K562 (cell line): Measurements from ENCODE around the gene KIF27. TPM values are rescaled to one million over a fixed set of nuclear protein-coding genes. Genes with fewer than 3 reads are reported as not detected.

Source experiments
- ATAC-seq: fragments of 200-7000 bp; cut with Tn5 transposase; 3 replicates; pipeline ENCODE4 v1.9.1; 2020; ENCODE audit warnings: moderate library complexity
- BruUV-seq: library from RNA; stranded (reverse); fragments of 400-500 nt; replicated peaks from 2 replicates; lab custom pipeline; 2021; lab: Mats Ljungman, UMichigan
- CTCF ChIA-PET: fragments of 300-600 bp; formaldehyde crosslinking; extraction: SDS; loops from one replicate; lab custom pipeline; 2021; ENCODE audit warnings: low intra/inter-chr PET ratio; lab: Yijun Ruan, JAX
- POLR2A ChIA-PET: fragments of 300-600, 350-650 bp; sonication (Branson Sonifier 250); formaldehyde crosslinking; extraction: SDS; loops from one replicate; lab custom pipeline; 2021; ENCODE audit warnings: antibody characterized with exemption, inconsistent platforms; lab: Yijun Ruan, JAX
- DNase-seq, 4 experiments: peaks; one replicate each; pipeline versions ENCODE4 v3.0.0 to v3.0.0-alpha.2; 2011 to 2018; ENCODE audit warnings: low spot score in 3 of 4, mixed read lengths in 3 of 4; ENCODE audit errors: extremely low read depth in 1 of 4
- FAIRE-seq: peaks from 2 replicates; lab custom pipeline; 2011; peaks lifted over from hg19 to GRCh38; lab: Jason Lieb, UNC
- H2AFZ ChIP-seq: 2 replicates; pipeline ENCODE4 v1.6.0; 2011; ENCODE audit warnings: low read depth, low read length, control low read depth, inconsistent platforms
- H3K27ac ChIP-seq: fragments of 200-600 bp; 3 replicates; pipeline ENCODE4 v1.8.0; 2011; ENCODE audit warnings: low read depth, mild to moderate bottlenecking, control low read depth, inconsistent platforms, low read length, moderate library complexity, mixed read lengths; ENCODE audit errors: extremely low read depth
- H3K27me3 ChIP-seq, 2 experiments: fragments of 300-600 bp in 1 of 2; 2 replicates in 1 of 2; 3 replicates in 1 of 2; pipeline versions ENCODE4 v1.6.0 to v1.8.0; 2011; ENCODE audit warnings: inconsistent platforms in 2 of 2, low read length in 2 of 2, mild to moderate bottlenecking in 1 of 2, mixed read lengths in 1 of 2, moderate library complexity in 1 of 2; ENCODE audit not compliant: control insufficient read depth in 2 of 2, insufficient read depth in 2 of 2
- H3K36me3 ChIP-seq: fragments of 300-600 bp; 3 replicates; pipeline ENCODE4 v1.8.0; 2011; ENCODE audit warnings: mild to moderate bottlenecking, low read length, inconsistent platforms; ENCODE audit not compliant: control insufficient read depth, insufficient read depth
- H3K4me1 ChIP-seq, 2 experiments: fragments of 200-600 bp in 1 of 2; replicated peaks in 1 of 2; 2 replicates in 1 of 2; 3 replicates in 1 of 2; pipeline versions ENCODE4 v1.5.1 to v1.8.0; 2011; ENCODE audit warnings: inconsistent platforms in 2 of 2, low read length in 2 of 2, mild to moderate bottlenecking in 1 of 2, mixed read lengths in 1 of 2, moderate library complexity in 1 of 2; ENCODE audit not compliant: control insufficient read depth in 2 of 2, insufficient read depth in 2 of 2
- H3K4me2 ChIP-seq: 2 replicates; pipeline ENCODE4 v1.6.1; 2011; ENCODE audit warnings: low read length, control low read depth, inconsistent platforms, mixed read lengths; ENCODE audit not compliant: insufficient read depth
- H3K4me3 ChIP-seq: fragments of 200-600 bp; sonication (generic), shearing (Covaris generic); 2 replicates; pipeline ENCODE4 v1.5.1; 2016; ENCODE audit warnings: control low read depth, inconsistent platforms
- H3K79me2 ChIP-seq: fragments of 200-600 bp; 3 replicates; pipeline ENCODE4 v1.8.0; 2011; ENCODE audit warnings: low read length, inconsistent platforms; ENCODE audit not compliant: control insufficient read depth, insufficient read depth
- H3K9ac ChIP-seq, 2 experiments: 2 replicates each; pipeline versions ENCODE4 v1.6.0 to v1.6.1; 2011; ENCODE audit warnings: low read depth in 2 of 2, low read length in 2 of 2, control low read depth in 1 of 2, inconsistent platforms in 1 of 2, mild to moderate bottlenecking in 1 of 2, mixed read lengths in 1 of 2; ENCODE audit not compliant: insufficient read depth in 1 of 2
- H3K9me1 ChIP-seq: one replicate; pipeline ENCODE4 v1.6.0; 2011; ENCODE audit warnings: inconsistent platforms, mild to moderate bottlenecking, low read length, moderate library complexity; ENCODE audit not compliant: control insufficient read depth, insufficient read depth
- H3K9me3 ChIP-seq: replicated peaks from 2 replicates; pipeline ENCODE4 v1.5.1; 2011; ENCODE audit warnings: low read depth, low read length, inconsistent platforms; ENCODE audit not compliant: control insufficient read depth, insufficient read depth
- H4K20me1 ChIP-seq: replicated peaks from 2 replicates; pipeline ENCODE4 v1.6.1; 2011; ENCODE audit warnings: low read length, inconsistent platforms, mixed read lengths; ENCODE audit not compliant: control insufficient read depth, insufficient read depth
- E2F3 ChIP-seq: fragments of 250-450 bp; sonication (Bioruptor Pico); IDR thresholded peaks from 2 replicates; pipeline ENCODE4 v1.4.0; 2020; ENCODE audit warnings: mild to moderate bottlenecking
- ELF1 ChIP-seq: fragments of 200-800 bp; sonication (Bioruptor generic); IDR thresholded peaks from 2 replicates; pipeline ENCODE4 v1.6.1; 2016; ENCODE audit warnings: missing genetic modification characterization, missing compliant biosample characterization
- ETV1 ChIP-seq: fragments of 450-650 bp; conservative IDR thresholded peaks from 2 replicates; pipeline ENCODE4 v1.6.1; 2016; ENCODE audit warnings: missing genetic modification characterization, control low read depth, low read depth, missing compliant biosample characterization
- FUS ChIP-seq: fragments of 200-400 bp; formaldehyde crosslinking; optimal IDR thresholded peaks from 2 replicates; pipeline ENCODE3; 2017; ENCODE audit warnings: low read depth, low read length
- GATAD2A ChIP-seq: fragments of 450-650 bp; IDR thresholded peaks from 2 replicates; pipeline ENCODE4 v1.6.1; 2017
- GTF2E2 ChIP-seq: fragments of 200-800 bp; sonication (Bioruptor generic); IDR thresholded peaks from 2 replicates; pipeline ENCODE4 v1.6.1; 2016; ENCODE audit warnings: missing genetic modification characterization, missing compliant biosample characterization
- KDM5B ChIP-seq: fragments of 200-600 bp; sonication (generic); IDR thresholded peaks from 2 replicates; pipeline ENCODE4 v1.6.1; 2012; ENCODE audit warnings: low read depth, mild to moderate bottlenecking, moderate library complexity, low read length, control low read depth, inconsistent platforms; ENCODE audit not compliant: insufficient replicate concordance
- MCM5 ChIP-seq: fragments of 450-650 bp; IDR thresholded peaks from 2 replicates; pipeline ENCODE4 v1.6.1; 2016; ENCODE audit warnings: low read depth
- MYC ChIP-seq, 2 experiments: fragments of 250-450 bp in 1 of 2; sonication (Bioruptor Pico) in 1 of 2; IDR thresholded peaks; 2 replicates each; pipeline versions ENCODE4 v1.5.1 to v1.6.1; 2012 to 2021; ENCODE audit warnings: low read depth in 2 of 2, borderline replicate concordance in 1 of 2, improper control_type of control experiment in 1 of 2, low read length in 1 of 2, mild to moderate bottlenecking in 1 of 2, moderate library complexity in 1 of 2
- NCOA1 ChIP-seq: fragments of 450-650 bp; IDR thresholded peaks from 2 replicates; pipeline ENCODE4 v1.6.1; 2016; ENCODE audit warnings: low read depth
- NUFIP1 ChIP-seq: fragments of 450-650 bp; IDR thresholded peaks from 2 replicates; pipeline ENCODE4 v1.6.1; 2018; ENCODE audit not compliant: partially characterized antibody
- PHF20 ChIP-seq: fragments of 450-650 bp; IDR thresholded peaks from 2 replicates; pipeline ENCODE4 v1.6.1; 2018; ENCODE audit not compliant: partially characterized antibody
- SIRT6 ChIP-seq: IDR thresholded peaks from one replicate; pipeline ENCODE4 v1.6.1; 2012; ENCODE audit warnings: low read depth, mild to moderate bottlenecking, control low read depth, inconsistent platforms, low read length, moderate library complexity
- SPI1 ChIP-seq: IDR thresholded peaks from 2 replicates; pipeline ENCODE4 v1.6.1; 2011; ENCODE audit warnings: low read depth, low read length, control low read depth, borderline replicate concordance
- TAF9B ChIP-seq: fragments of 450-650 bp; IDR thresholded peaks from 2 replicates; pipeline ENCODE4 v1.6.1; 2018; ENCODE audit warnings: mild to moderate bottlenecking; ENCODE audit not compliant: partially characterized antibody
- ZNF347 ChIP-seq: fragments of 450-650 bp; formaldehyde crosslinking; IDR thresholded peaks from 2 replicates; pipeline ENCODE4 v1.4.0; 2020; ENCODE audit warnings: low read depth, mild to moderate bottlenecking, moderate library complexity
- ZZZ3 ChIP-seq: fragments of 450-650 bp; IDR thresholded peaks from 2 replicates; pipeline ENCODE4 v1.6.1; 2016; ENCODE audit warnings: antibody characterized with exemption, mild to moderate bottlenecking, moderate library complexity
- WGBS: fragments of 100-300 bp; shearing (Covaris generic); methylation state at CpG from one replicate; pipeline ENCODE4 v1.1.6; 2016; ENCODE audit warnings: low coverage, mixed read lengths; ENCODE audit not compliant: insufficient coverage; ENCODE audit errors: missing lambda C conversion rate; 5-methylcytosine and 5-hydroxymethylcytosine counted together
- in situ Hi-C: fragments of 300-500 bp; cut with MboI; formaldehyde crosslinking; loops from 4 replicates; pipeline ENCODE4 v1.15.0; 2018; ENCODE audit warnings: inconsistent platforms, mixed read lengths
- intact Hi-C: fragments of 100-400 bp; cut with micrococcal nuclease; formaldehyde crosslinking; loops from 2 replicates; pipeline ENCODE4 v1.14.2; 2022
- polyA plus RNA-seq, 8 experiments: library from polyadenylated mRNA; depleted of rRNA in 4 of 8; stranded (reverse) in 5 of 8; unstranded in 3 of 8; fragments of >200 nt; fragmentation: Nextera tagmentation in 2 of 8; fragmentation: Illumina TruSeq in 1 of 8; extraction: Ambion mirVana in 2 of 8; extraction: Trizol in 1 of 8; gene quantifications; 2 replicates each; pipeline versions ENCODE4 v1.2.1 to v1.2.3, GENCODE V29; 2011 to 2014; ENCODE audit warnings: inconsistent platforms in 1 of 8, missing spikeins in 1 of 8
- total RNA-seq, 7 experiments: library from RNA; depleted of rRNA in 6 of 7; stranded (reverse); fragments of >200 nt in 6 of 7; fragmentation: Illumina TruSeq in 2 of 7; extraction: Trizol in 2 of 7; gene quantifications; 2 replicates each; pipeline versions ENCODE4 v1.2.1 to v1.2.3, GENCODE V29; 2011 to 2021; ENCODE audit warnings: low replicate concordance in 1 of 7
- TF ChIP-seq, protein P1 (sequence below): fragments of 450-650 bp; formaldehyde crosslinking; IDR thresholded peaks from 2 replicates; pipeline ENCODE4 v1.4.0; 2022; ENCODE audit warnings: missing genetic modification characterization
- TF ChIP-seq, protein P2 (sequence below): fragments of 200-800 bp; sonication (Bioruptor generic); IDR thresholded peaks from 2 replicates; pipeline ENCODE4 v1.6.1; 2017; ENCODE audit warnings: missing genetic modification characterization, missing compliant biosample characterization

The KIF27 gene
- total and polyA plus RNA-seq, 9 of the 15 experiments (the other 6 are each of a cell fraction or from before 2014, with no cell fraction given) = 0.32 to 2.4 (median 0.98) TPM

DNA sequence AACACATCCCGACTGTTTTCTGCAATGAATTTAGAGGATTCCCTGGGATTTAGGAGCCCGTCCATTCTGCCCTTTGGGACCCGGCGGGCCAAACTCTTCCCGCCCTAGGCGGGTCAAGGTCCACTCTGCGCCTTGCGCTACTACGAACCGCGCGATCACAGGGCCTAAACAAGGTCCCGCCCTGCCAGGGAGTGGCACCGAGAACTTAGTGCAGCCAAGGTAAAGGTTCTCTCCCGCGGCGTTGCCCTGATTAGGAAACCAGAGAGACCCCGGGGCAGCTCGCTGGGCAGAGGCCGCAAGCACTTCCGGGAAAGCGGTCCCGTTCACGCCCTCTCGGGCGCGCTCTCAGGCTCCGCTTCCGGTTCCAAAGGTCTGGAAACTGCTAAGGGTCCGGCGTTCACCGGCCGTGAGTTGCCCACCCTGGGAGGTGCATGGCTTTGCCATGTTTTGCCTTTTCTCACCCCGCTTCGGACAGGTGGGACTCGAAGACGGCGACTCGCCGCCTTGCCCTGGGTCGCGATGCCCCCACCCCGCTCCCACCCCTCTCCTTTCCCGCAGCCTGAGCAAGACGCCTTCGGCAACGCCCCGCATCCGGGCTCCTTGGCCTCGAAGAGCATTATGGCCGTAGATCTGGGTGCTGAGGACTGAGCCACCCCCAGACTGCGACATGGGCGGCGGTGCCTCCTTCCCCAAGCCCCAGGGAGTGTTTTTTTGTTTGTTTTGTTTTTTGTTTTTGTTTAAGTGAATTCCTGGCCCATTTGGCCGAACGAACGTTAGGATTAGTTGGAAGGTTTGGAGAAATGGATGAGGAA, 35.4 kb upstream of the KIF27 start:
- Histone ChIP-seq H3K79me2 (peaks cover 23% of the 10 kb centered on the region), H3K9ac (peak overlapping the region; percentile 97 to 98), H3K9me3 (no peaks in the 10 kb centered on the region), H3K4me2 (peak overlapping the region; percentile 91), H3K27me3 (no peaks in the 10 kb centered on the region), H3K36me3 (peaks cover 14% of the 10 kb centered on the region; the same call in 1 of the 3 replicates), H4K20me1 (no peaks in the 10 kb centered on the region), H3K9me1 (no peaks in the 10 kb centered on the region), H2AFZ (peak overlapping the region; percentile 97), H3K27ac (peak overlapping the region; percentile 94), H3K4me3 (peak overlapping the region; percentile 75), H3K4me1 (peaks cover 2 to 14% of the 10 kb centered on the region in 2 experiments; a peak in 3 of 5 replicates)
- in situ Hi-C loops = no loop called here
- peak; percentile 86 for FAIRE-seq
- under 1% methylated on average over 37 of the region's 57 CpGs for WGBS
- peak; percentile 70 to 83 (median 74) for DNase-seq
- intact Hi-C loops = no loop called here
- ChIA-PET POLR2A (interaction anchor here (0.6 to 1.4 kb wide), 8 partner anchors 9 to 284 kb away, joined by 3 to 7 read pairs (median 3); partner anchors contain the start of genes HNRNPK and RMI1), CTCF (no interaction called here)
- TSS peak; percentile 87 for BruUV-seq
- ATAC-seq = peak; percentile 95
- TF ChIP-seq SPI1 (peak; percentile 21; the same call in 1 of the 2 replicates), ETV1 (peak; percentile 78), NUFIP1 (no peak), TAF9B (peak; percentile 69), E2F3 (CRISPR knock-in tag) (peak; percentile 31; the same call in 1 of the 2 replicates), ELF1 (tag) (peak; percentile 94), ZZZ3 (0 out of 2 replicates have a peak, but pooled peaks have one; percentile 38), NCOA1 (0 out of 2 replicates have a peak, but pooled peaks have one; percentile 36), GATAD2A (no peak), MCM5 (no peak), GTF2E2 (tag) (0 out of 2 replicates have a peak, but pooled peaks have one; percentile 53), ZNF347 (CRISPR knock-in tag) (no peak), FUS (no peak), SIRT6 (no peak), MYC (IDR thresholded peaks at IDR 0.05; ENCODE audit: low read depth, low read length) (0 out of 2 replicates have a peak, but pooled peaks have one; percentile 19), MYC (CRISPR knock-in tag; IDR thresholded peaks at IDR 0.05; ENCODE audit: borderline replicate concordance, low read depth) (peak; percentile 55; the same call in 1 of the 2 replicates), KDM5B (peak; percentile 38), PHF20 (peak; percentile 82)
- TF ChIP-seq, protein P1, sequence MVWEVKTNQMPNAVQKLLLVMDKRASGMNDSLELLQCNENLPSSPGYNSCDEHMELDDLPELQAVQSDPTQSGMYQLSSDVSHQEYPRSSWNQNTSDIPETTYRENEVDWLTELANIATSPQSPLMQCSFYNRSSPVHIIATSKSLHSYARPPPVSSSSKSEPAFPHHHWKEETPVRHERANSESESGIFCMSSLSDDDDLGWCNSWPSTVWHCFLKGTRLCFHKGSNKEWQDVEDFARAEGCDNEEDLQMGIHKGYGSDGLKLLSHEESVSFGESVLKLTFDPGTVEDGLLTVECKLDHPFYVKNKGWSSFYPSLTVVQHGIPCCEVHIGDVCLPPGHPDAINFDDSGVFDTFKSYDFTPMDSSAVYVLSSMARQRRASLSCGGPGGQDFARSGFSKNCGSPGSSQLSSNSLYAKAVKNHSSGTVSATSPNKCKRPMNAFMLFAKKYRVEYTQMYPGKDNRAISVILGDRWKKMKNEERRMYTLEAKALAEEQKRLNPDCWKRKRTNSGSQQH (CRISPR knock-in tag) = 0 out of 2 replicates have a peak, but pooled peaks have one; percentile 29
- TF ChIP-seq, protein P2, sequence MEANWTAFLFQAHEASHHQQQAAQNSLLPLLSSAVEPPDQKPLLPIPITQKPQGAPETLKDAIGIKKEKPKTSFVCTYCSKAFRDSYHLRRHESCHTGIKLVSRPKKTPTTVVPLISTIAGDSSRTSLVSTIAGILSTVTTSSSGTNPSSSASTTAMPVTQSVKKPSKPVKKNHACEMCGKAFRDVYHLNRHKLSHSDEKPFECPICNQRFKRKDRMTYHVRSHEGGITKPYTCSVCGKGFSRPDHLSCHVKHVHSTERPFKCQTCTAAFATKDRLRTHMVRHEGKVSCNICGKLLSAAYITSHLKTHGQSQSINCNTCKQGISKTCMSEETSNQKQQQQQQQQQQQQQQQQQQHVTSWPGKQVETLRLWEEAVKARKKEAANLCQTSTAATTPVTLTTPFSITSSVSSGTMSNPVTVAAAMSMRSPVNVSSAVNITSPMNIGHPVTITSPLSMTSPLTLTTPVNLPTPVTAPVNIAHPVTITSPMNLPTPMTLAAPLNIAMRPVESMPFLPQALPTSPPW (CRISPR knock-in tag) = peak; percentile 53
